PFSK-1 (cell line): ENCODE results near the gene SEMA3C.

Source experiments
- FOXP2 ChIP-seq: optimal IDR thresholded peaks from 2 replicates; pipeline ENCODE3; 2011; ENCODE audit warnings: borderline replicate concordance, control low read depth, inconsistent platforms; ENCODE audit not compliant: insufficient read depth; ENCODE audit errors: extremely low read length, extremely low read depth
- POLR2AphosphoS5 ChIP-seq: IDR thresholded peaks from 2 replicates; pipeline ENCODE4 v1.6.1; 2012; ENCODE audit warnings: low read depth, mild to moderate bottlenecking, control low read depth, low read length, moderate library complexity
- REST ChIP-seq, 2 experiments: IDR thresholded peaks; 2 replicates each; pipeline versions ENCODE4 v1.6.1 to v1.8.0; 2011 to 2012; ENCODE audit warnings: low read depth in 2 of 2, low read length in 2 of 2, control low read depth in 1 of 2, inconsistent platforms in 1 of 2, mild to moderate bottlenecking in 1 of 2, moderate library complexity in 1 of 2; ENCODE audit not compliant: insufficient read depth in 1 of 2
- SIN3A ChIP-seq: IDR thresholded peaks from 2 replicates; pipeline ENCODE4 v1.6.1; 2012; ENCODE audit warnings: mild to moderate bottlenecking, low read length, moderate library complexity, borderline replicate concordance; ENCODE audit not compliant: insufficient read depth
- TAF1 ChIP-seq: IDR thresholded peaks from 2 replicates; pipeline ENCODE4 v1.6.1; 2012; ENCODE audit warnings: low read length, control low read depth, borderline replicate concordance; ENCODE audit not compliant: insufficient read depth

SEMA3C gene

GRCh38 chr7:80848841-80849240, 70.0 kb downstream of the SEMA3C start:
- no peak for TF ChIP-seq FOXP2
- TF ChIP-seq TAF1 = no peak
- no peak for TF ChIP-seq POLR2AphosphoS5
- TF ChIP-seq SIN3A = no peak
- TF ChIP-seq REST (IDR thresholded peaks at IDR 0.05; ENCODE audit: insufficient read depth in 1 of 2, low read depth in 2 of 2, low read length in 2 of 2) = no peak

GRCh38 chr7:80847895-80848294, 71.0 kb downstream of the SEMA3C start:
- no peak for TF ChIP-seq REST (IDR thresholded peaks at IDR 0.05; ENCODE audit: insufficient read depth in 1 of 2, low read depth in 2 of 2, low read length in 2 of 2)
- no peak for TF ChIP-seq SIN3A
- no peak for TF ChIP-seq FOXP2
- no peak for TF ChIP-seq POLR2AphosphoS5
- TF ChIP-seq TAF1 = no peak

- TF ChIP-seq REST (IDR thresholded peaks at IDR 0.05; ENCODE audit: insufficient read depth in 1 of 2, low read depth in 2 of 2, low read length in 2 of 2) (no peak), FOXP2 (no peak), POLR2AphosphoS5 (no peak), SIN3A (no peak), TAF1 (no peak)
Observed at GRCh38 chr7:80847027-80847426, 71.8 kb downstream of the SEMA3C start.

- TF ChIP-seq SIN3A (no peak), REST (IDR thresholded peaks at IDR 0.05; ENCODE audit: insufficient read depth in 1 of 2, low read depth in 2 of 2, low read length in 2 of 2) (no peak), TAF1 (no peak), FOXP2 (no peak), POLR2AphosphoS5 (no peak)
Observed at GRCh38 chr7:80844916-80845315, 73.9 kb downstream of the SEMA3C start.

- no peak for TF ChIP-seq FOXP2
- no peak for TF ChIP-seq TAF1
- no peak for TF ChIP-seq REST (IDR thresholded peaks at IDR 0.05; ENCODE audit: insufficient read depth in 1 of 2, low read depth in 2 of 2, low read length in 2 of 2)
- no peak for TF ChIP-seq POLR2AphosphoS5
- no peak for TF ChIP-seq SIN3A
Observed at GRCh38 chr7:80843018-80843677, 75.7 kb downstream of the SEMA3C start.
